ENCODE measurements around the gene RCCD1.
"Not testable (repeated sequence)": the region's sequence is repeated elsewhere in the genome, so short reads cannot be mapped to it uniquely, and the experiment has no call there.

The RCCD1 gene

DNA sequence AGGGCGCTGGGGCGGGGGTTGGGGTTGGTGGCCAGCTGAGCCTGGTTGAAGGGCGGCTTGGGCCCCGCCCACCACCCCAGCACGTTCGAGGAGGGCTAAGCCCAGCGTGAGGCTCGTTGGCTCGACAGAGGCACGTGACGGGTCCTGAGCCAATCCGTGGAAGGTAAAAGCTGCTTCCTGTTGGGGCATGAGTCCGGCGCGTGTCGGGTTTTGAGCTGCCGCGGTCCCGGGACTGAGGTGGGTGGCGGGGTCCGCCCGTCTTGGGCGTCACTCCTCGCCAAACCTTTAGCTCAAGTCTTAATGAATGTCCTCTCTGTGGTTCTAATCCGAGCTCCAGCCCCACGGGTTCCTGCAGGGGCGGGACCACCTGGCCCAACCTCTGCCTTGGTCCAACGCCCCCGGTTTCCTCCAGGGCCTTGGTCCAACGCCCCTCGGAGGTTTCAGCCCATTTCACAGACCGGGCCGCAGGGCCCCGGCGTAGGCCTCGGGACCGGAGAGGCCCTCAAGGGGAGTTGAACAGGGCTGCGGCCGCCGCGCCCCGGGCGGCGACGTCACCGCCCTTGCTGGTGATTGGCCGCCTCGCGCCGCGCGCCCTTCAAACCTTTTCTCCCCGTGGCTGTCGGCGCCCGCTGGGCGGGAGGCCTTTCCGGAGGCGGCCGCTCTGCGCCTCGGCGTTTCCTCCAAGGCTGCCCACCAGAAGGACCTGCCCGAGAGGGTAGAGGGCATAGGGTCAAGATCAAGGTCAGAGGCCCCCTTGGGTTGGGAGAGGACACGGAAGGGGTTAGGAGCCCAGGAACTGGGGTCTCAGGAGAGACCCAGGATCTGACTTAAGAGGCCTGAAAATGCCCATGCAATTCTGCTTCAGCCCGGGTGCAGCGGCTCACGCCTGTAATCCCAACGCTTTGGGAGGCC lies at the start of gene RCCD1:
Gene RCCD1 (plus strand): TSS at position 173 of the 912 bp plus-strand sequence. CDS start 1,851 bp downstream, outside the sequence.
- DNase-seq (ENCODE audit: insufficient read length, low spot score) (peak; percentile 88), FAIRE-seq (no peak)
- TF ChIP-seq POLR2A (IDR thresholded peaks at IDR 0.05; ENCODE audit: low read depth, low read length): peak; percentile 49

- DNase-seq (ENCODE audit: insufficient read length, low spot score) (no peak), FAIRE-seq (no peak)
- TF ChIP-seq POLR2A (IDR thresholded peaks at IDR 0.05; ENCODE audit: low read depth, low read length): no peak
Observed at GRCh38 chr15:90905306-90906180, 49.1 kb upstream of the RCCD1 start.

DNA sequence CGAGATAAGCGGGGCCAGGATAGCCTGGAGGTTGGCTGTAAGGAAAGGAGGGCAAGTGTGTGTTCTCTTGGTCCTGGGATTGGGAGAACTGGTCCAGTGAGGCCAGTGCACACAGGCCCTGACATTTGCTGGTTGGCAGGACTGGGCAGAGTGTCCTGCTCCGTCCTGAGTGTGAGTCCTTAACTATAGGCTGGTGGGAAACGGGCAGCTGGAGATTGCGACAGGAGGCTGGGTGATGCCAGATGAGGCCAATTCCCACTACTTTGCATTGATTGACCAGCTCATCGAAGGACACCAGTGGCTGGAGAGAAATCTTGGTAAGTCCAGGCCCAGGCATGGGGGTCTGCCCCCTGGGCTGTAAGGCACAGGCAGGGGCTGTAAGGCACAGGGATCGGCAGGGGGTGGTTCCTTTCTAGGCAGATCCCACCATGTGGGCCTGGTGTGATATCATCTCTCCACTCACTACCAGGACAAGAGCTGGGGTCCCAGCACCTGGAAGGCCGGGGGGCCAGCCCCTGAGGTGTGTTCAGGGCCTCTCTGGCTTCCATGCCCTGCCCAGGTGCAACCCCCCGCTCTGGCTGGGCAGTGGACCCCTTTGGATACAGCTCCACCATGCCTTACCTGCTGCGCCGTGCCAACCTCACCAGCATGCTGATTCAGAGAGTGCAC lies 48.4 kb upstream of the RCCD1 start:
- DNase-seq (ENCODE audit: insufficient read length, low spot score) (no peak), FAIRE-seq (no peak)
- no peak for TF ChIP-seq POLR2A (IDR thresholded peaks at IDR 0.05; ENCODE audit: low read depth, low read length)

DNA sequence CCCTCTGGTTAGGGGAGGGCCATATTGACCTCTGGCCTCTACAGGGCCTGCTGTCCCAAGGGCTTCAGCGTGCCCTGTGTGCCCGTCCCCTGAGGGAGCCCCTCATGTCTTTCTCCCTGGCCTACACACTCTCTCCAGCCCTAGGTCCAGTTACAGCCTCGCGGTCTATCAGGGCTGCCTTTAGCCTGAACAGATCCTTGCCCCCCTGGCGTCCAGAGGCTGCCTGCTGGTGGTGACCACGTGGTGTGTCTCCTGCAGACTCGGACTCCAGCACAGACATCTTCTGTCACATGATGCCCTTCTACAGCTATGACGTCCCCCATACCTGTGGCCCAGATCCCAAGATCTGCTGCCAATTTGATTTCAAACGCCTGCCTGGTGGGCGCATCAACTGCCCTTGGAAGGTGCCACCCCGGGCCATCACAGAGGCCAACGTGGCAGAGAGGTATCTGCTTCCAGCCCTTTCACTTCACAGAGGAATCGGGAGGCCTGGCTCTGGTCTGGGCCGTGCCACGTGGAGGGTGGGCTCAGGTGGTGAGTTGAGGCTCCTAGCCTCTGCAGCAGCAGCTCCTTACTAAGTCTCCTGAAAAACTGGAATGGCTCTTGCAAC lies 47.5 kb upstream of the RCCD1 start:
- FAIRE-seq (no peak), DNase-seq (ENCODE audit: insufficient read length, low spot score) (no peak)
- TF ChIP-seq POLR2A (IDR thresholded peaks at IDR 0.05; ENCODE audit: low read depth, low read length): no peak

DNA sequence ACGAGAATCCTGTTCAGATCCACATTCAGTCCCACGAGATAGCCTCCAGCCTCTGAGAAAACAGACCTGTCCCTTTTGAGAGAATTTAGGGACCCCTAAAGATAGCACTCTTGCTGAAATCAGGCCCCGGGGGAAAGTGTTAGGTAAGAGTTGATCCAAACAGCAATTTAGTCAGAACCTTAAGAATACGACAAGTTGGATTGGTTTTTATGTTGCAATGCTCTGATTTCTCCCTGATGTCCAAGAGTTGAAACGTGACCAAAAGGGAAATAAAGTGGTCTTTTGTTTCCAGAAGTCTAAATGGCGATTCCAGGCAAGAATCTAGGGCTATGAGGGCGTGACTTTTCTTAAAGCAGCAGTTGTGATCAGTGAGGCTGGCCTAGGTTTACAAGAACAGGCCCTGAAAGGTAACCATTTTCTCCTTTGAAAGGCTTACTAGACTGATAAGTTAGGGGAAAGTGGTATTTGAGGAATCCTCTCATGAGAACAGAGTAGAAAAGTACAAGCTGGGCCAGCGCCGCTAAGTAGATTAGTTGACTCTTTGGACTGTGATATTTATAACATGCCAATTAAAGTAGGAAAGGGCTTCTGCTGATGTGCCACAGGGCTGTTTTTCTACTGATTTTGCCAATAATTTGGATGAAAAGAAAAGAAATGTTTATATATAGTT lies 46.7 kb upstream of the RCCD1 start:
- no peak for TF ChIP-seq POLR2A (IDR thresholded peaks at IDR 0.05; ENCODE audit: low read depth, low read length)
- FAIRE-seq (no peak), DNase-seq (ENCODE audit: insufficient read length, low spot score) (no peak)

DNA sequence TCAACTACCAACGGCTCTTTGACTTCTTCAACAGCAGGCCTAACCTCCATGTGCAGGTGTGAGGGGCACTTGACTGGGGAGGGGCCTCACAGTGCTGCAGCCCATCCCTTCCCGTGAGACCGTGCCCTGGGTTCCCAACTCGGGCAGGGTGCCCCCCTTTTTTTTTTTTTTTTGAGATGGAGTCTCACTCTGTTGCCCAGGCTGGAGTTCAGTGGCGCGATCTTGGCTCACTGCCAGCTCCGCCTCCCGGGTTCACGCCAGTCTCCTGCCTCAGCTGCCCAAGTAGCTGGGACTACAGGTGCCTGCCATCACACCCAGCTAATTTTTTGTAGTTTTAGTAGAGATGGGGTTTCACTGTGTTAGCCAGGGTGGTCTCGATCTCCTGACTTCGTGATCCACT lies 45.2 kb upstream of the RCCD1 start:
- DNase-seq (ENCODE audit: insufficient read length, low spot score); FAIRE-seq: not testable (repeated sequence)

DNA sequence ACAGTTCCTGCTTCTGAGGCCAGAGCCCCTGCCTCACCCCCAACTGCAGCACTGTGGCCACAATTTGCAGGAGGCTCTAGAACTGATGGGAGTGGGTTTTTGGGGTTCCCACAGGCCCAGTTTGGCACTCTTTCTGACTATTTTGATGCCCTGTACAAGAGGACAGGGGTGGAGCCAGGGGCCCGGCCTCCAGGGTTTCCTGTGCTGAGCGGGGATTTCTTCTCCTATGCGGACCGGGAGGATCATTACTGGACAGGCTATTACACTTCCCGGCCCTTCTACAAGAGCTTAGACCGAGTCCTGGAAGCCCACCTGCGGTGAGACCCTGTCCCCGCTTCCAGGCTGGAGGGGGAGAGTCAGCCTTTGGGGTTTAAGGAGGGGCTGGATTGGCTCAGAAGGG lies 44.7 kb upstream of the RCCD1 start:
- FAIRE-seq (no peak), DNase-seq (ENCODE audit: insufficient read length, low spot score) (no peak)

GRCh38 chr15:90910441-90911301 lies 44.0 kb upstream of the RCCD1 start:
- no peak for TF ChIP-seq POLR2A (IDR thresholded peaks at IDR 0.05; ENCODE audit: low read depth, low read length)
- DNase-seq (ENCODE audit: insufficient read length, low spot score) (no peak), FAIRE-seq (no peak)

More for the DNA sequence above, 44.7 kb upstream of the RCCD1 start:
- no peak for TF ChIP-seq POLR2A (IDR thresholded peaks at IDR 0.05; ENCODE audit: low read depth, low read length)

- FAIRE-seq (no peak), DNase-seq (ENCODE audit: insufficient read length, low spot score) (no peak)
- TF ChIP-seq POLR2A (IDR thresholded peaks at IDR 0.05; ENCODE audit: low read depth, low read length): no peak
Observed at GRCh38 chr15:90911302-90911623, 43.4 kb upstream of the RCCD1 start.

DNA sequence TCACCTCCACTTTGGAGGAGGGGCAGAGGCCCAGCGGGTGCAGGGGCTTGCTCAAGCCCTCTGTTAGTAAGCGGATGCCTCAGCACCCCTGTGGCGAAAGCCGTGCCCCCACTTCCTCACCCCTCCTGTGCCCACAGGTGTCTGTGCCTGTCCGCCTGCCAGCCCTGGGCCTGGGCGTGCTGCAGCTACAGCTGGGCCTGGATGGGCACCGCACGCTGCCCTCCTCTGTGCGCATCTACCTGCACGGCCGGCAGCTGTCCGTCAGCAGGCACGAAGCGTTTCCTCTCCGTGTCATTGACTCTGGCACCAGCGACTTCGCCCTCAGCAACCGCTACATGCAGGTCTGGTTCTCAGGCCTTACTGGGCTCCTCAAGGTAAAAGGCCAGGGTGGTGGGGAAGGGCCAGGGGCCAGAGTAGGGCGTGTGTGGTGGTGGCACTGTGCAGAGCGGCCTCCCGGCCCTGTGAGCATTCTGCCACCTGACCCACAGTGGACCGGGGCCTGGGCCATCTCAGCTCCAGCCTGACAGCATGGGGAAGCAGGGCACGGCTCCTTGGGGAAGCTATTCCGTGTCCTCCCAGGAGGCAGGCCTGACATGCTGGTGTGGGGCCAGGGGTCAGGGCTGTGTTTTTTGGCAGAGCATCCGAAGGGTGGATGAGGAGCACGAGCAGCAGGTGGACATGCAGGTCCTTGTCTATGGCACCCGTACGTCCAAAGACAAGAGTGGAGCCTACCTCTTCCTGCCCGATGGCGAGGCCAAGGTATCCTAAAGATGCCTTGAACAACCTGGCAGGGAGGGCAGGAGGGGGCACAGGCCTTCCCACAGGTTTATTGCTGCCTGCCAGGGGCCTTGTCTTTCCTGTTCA lies 42.5 kb upstream of the RCCD1 start:
- TF ChIP-seq POLR2A (IDR thresholded peaks at IDR 0.05; ENCODE audit: low read depth, low read length): no peak
- FAIRE-seq (no peak), DNase-seq (ENCODE audit: insufficient read length, low spot score) (no peak)

GRCh38 chr15:90912770-90913075 lies 42.0 kb upstream of the RCCD1 start:
- no peak for DNase-seq (ENCODE audit: insufficient read length, low spot score)
- TF ChIP-seq POLR2A (IDR thresholded peaks at IDR 0.05; ENCODE audit: low read depth, low read length): no peak
- FAIRE-seq: no peak
